H1 (cell line): Measurements from ENCODE around the gene TNP1. TPM values are rescaled to one million over a fixed set of nuclear protein-coding genes. Genes with fewer than 3 reads are reported as not detected.

Source experiments
- BCL11A ChIP-seq, 2 experiments: IDR thresholded peaks; one replicate each; pipeline ENCODE4 v1.6.1; 2011; ENCODE audit warnings: low read depth in 2 of 2, low read length in 2 of 2, mild to moderate bottlenecking in 2 of 2
- YY1 ChIP-seq: IDR thresholded peaks from 2 replicates; pipeline ENCODE4 v1.6.1; 2011; ENCODE audit warnings: low read depth, mild to moderate bottlenecking, low read length
- polyA plus RNA-seq, 7 experiments: library from polyadenylated mRNA; depleted of rRNA in 3 of 7; stranded (reverse) in 5 of 7; unstranded in 2 of 7; fragments of >200 nt in 5 of 7; fragments of 200-250 nt in 2 of 7; gene quantifications; 1 replicate in 5 of 7; 2 replicates in 1 of 7; 4 replicates in 1 of 7; pipeline versions ENCODE4 v1.2.1 to v1.2.3, GENCODE V29; 2011 to 2013; ENCODE audit warnings: missing spikeins in 2 of 7, mixed read lengths in 2 of 7
- total RNA-seq: library from RNA; stranded (reverse); fragmentation: NEBNext Ultra II Directional; extraction: Animal tissue kit (Norgen Biotek cat#: 25700); gene quantifications from 2 replicates; pipeline ENCODE4 v1.2.1, GENCODE V29; 2021

TNP1 gene
- total and polyA plus RNA-seq, 2 of the 8 experiments (the other 6 are each of a cell fraction or from before 2014, with no cell fraction given): not detected

DNA sequence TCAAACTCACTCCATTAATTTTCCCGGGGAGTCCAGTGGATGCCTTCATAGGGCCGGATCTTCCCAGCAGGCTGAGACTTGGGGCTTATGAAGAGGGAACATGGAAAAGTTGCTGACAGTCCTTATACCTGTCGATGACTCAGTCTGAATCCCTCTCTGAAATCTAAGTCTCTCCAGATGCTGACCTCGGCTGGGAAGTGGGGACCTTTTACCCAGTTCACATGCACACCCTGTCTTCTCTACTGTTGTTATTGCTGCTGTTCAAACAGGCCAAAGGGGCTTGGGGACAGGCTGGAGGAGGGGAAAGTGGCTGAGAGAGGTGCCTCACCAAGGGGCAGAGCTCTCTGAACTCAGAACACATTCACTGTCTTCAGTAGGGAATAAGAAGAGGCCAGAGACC, 4.1 kb upstream of the TNP1 start (continued):
- TF ChIP-seq YY1 (no peak), BCL11A (IDR thresholded peaks at IDR 0.05; ENCODE audit: low read depth in 2 of 2, low read length in 2 of 2) (no peak)
